Measurements from ENCODE around the gene FGD2. TPM values are rescaled to one million over a fixed set of nuclear protein-coding genes. Genes with fewer than 3 reads are reported as not detected.

FGD2 gene
- polyA plus RNA-seq, 1 experiment = not detected

GRCh38 chr6:36980129-36980528 lies 25.3 kb upstream of the FGD2 start:
- no peaks in the 10 kb centered on the region for H3K27me3 ChIP-seq (ENCODE audit: control insufficient read depth, insufficient read depth, low read length)
- peaks cover 30% of the 10 kb centered on the region for H3K36me3 ChIP-seq (ENCODE audit: control insufficient read depth, insufficient read depth, low read length)
- CTCF ChIA-PET = interaction anchor here (1.2 to 8.6 kb wide), 12 partner anchors 8 to 213 kb away, joined by 3 to 61 read pairs (median 8); partner anchors contain the start of genes C6orf89 and PI16
- DNase-seq (ENCODE audit: low read depth) = no peak
- no peak overlapping the region for H3K4me3 ChIP-seq (ENCODE audit: low read depth, low read length)
- no peak for TF ChIP-seq CTCF (IDR thresholded peaks at IDR 0.05; ENCODE audit: insufficient read depth, low read depth, low read length)
- POLR2A ChIA-PET = no interaction called here

- POLR2A ChIA-PET = no interaction called here
- CTCF ChIA-PET = interaction anchor here (0.8 to 8.6 kb wide), 7 partner anchors 28 to 214 kb away, joined by 3 to 61 read pairs (median 8); partner anchors contain the start of gene C6orf89
- no peak for DNase-seq (ENCODE audit: low read depth)
- Histone ChIP-seq H3K36me3 (ENCODE audit: control insufficient read depth, insufficient read depth, low read length) (peaks cover 24% of the 10 kb centered on the region), H3K27me3 (ENCODE audit: control insufficient read depth, insufficient read depth, low read length) (no peaks in the 10 kb centered on the region), H3K4me3 (ENCODE audit: low read depth, low read length) (no peak overlapping the region)
- 0 out of 2 replicates have a peak, but pooled peaks have one; percentile 25 for TF ChIP-seq CTCF (IDR thresholded peaks at IDR 0.05; ENCODE audit: insufficient read depth, low read depth, low read length)
Measured at GRCh38 chr6:36980876-36981619, 24.4 kb upstream of the FGD2 start.

- ChIA-PET POLR2A (no interaction called here), CTCF (interaction anchor here (1.6 to 8.6 kb wide), 2 partner anchors 35 to 98 kb away, joined by 8 to 61 read pairs; partner anchors contain the start of gene C6orf89)
- H3K4me3 ChIP-seq (ENCODE audit: low read depth, low read length) = no peak overlapping the region
- no peaks in the 10 kb centered on the region for H3K27me3 ChIP-seq (ENCODE audit: control insufficient read depth, insufficient read depth, low read length)
- no peaks in the 10 kb centered on the region for H3K36me3 ChIP-seq (ENCODE audit: control insufficient read depth, insufficient read depth, low read length)
- DNase-seq (ENCODE audit: low read depth) = no peak
- TF ChIP-seq CTCF (IDR thresholded peaks at IDR 0.05; ENCODE audit: insufficient read depth, low read depth, low read length) = no peak
Measured at GRCh38 chr6:36983538-36983937, 21.9 kb upstream of the FGD2 start.

GRCh38 chr6:36984581-36985416 lies 20.7 kb upstream of the FGD2 start:
- peak; percentile 19 for DNase-seq (ENCODE audit: low read depth)
- ChIA-PET CTCF (interaction anchor here (1.6 to 1.8 kb wide), 2 partner anchors 34 to 100 kb away, joined by 6 to 8 read pairs; partner anchors contain the start of gene C6orf89), POLR2A (interaction anchor here (0.6 kb wide), 1 partner anchor 286 kb away, joined by 3 read pairs; no protein-coding TSS in a partner anchor)
- Histone ChIP-seq H3K4me3 (ENCODE audit: low read depth, low read length) (peak overlapping the region; percentile 100), H3K27me3 (ENCODE audit: control insufficient read depth, insufficient read depth, low read length) (no peaks in the 10 kb centered on the region), H3K36me3 (ENCODE audit: control insufficient read depth, insufficient read depth, low read length) (no peaks in the 10 kb centered on the region)
- TF ChIP-seq CTCF (IDR thresholded peaks at IDR 0.05; ENCODE audit: insufficient read depth, low read depth, low read length) = no peak

GRCh38 chr6:36985417-36985807 lies 20.0 kb upstream of the FGD2 start:
- DNase-seq (ENCODE audit: low read depth) = no peak
- TF ChIP-seq CTCF (IDR thresholded peaks at IDR 0.05; ENCODE audit: insufficient read depth, low read depth, low read length) = no peak

More at GRCh38 chr6:36985417-36985807, 20.0 kb upstream of the FGD2 start:
- Histone ChIP-seq H3K27me3 (ENCODE audit: control insufficient read depth, insufficient read depth, low read length) (no peaks in the 10 kb centered on the region), H3K4me3 (ENCODE audit: low read depth, low read length) (peak overlapping the region; percentile 100), H3K36me3 (ENCODE audit: control insufficient read depth, insufficient read depth, low read length) (no peaks in the 10 kb centered on the region)
- ChIA-PET POLR2A (interaction anchor here (0.6 to 0.7 kb wide), 3 partner anchors 46 to 285 kb away, joined by 3 read pairs; partner anchors contain the start of gene PPIL1), CTCF (interaction anchor here (0.8 to 3.5 kb wide), 5 partner anchors 8 to 100 kb away, joined by 3 to 26 read pairs (median 6); partner anchors contain the start of gene C6orf89)

All from BJ (cell line).